ENCODE results near the gene CRYBG2. TPM values are rescaled to one million over a fixed set of nuclear protein-coding genes. Genes with fewer than 3 reads are reported as not detected.
"Not testable (repeated sequence)": the region's sequence is repeated elsewhere in the genome, so short reads cannot be mapped to it uniquely, and the experiment has no call there.

Gene CRYBG2
- total RNA-seq, 2 experiments from 2014 or later, result 1.3 to 1.4 TPM

GRCh38 chr1:26373789-26374188 is 19.9 kb upstream of the CRYBG2 start:
- intact Hi-C loops (cut with DNase I, micrococcal nuclease), result loop anchor here in 1 of 2 experiments (2.0 kb wide), 1 partner anchor 35 kb away; no protein-coding TSS in a partner anchor
- peak overlapping the region in 1 of 2 donors; percentile 52 for H3K27ac ChIP-seq (ENCODE audit: low read depth in 1 of 2, low read length in 2 of 2)
- Mint-ChIP-seq H3K4me1 (ENCODE audit: low read depth) (peaks cover 88% of the 10 kb centered on the region), H3K27me3 (no peaks in the 10 kb centered on the region), H3K27ac (peak overlapping the region; percentile 92), H3K9me3 (peaks cover 5% of the 10 kb centered on the region), H3K36me3 (ENCODE audit: low read depth) (no peaks in the 10 kb centered on the region), H3K4me3 (peak overlapping the region; percentile 77)
- peaks cover 99% of the 10 kb centered on the region for H3K4me1 ChIP-seq (ENCODE audit: insufficient read depth, low read length)
- no peaks in the 10 kb centered on the region for H3K36me3 ChIP-seq (ENCODE audit: insufficient read depth, low read length)
- ATAC-seq (ENCODE audit: poor library complexity), result no peak
- DNase-seq, result no peak
- CTCF ChIA-PET, result interaction anchor here (1.2 to 3.9 kb wide), 7 partner anchors 10 to 139 kb away, joined by 4 to 22 read pairs (median 5); partner anchors contain the start of gene CEP85
- POLR2A ChIA-PET, result interaction anchor here (1.1 to 2.2 kb wide), 7 partner anchors 8 to 89 kb away, joined by 3 to 9 read pairs (median 4); no protein-coding TSS in a partner anchor
- no peaks in the 10 kb centered on the region for H3K27me3 ChIP-seq (ENCODE audit: control insufficient read depth in 1 of 2, insufficient read depth in 2 of 2, low read length in 2 of 2)
- no peak for TF ChIP-seq CTCF (IDR thresholded peaks at IDR 0.05)
- no peak overlapping the region for H3K4me3 ChIP-seq (ENCODE audit: low read length)
- H3K9me3 ChIP-seq (ENCODE audit: control insufficient read depth in 1 of 2, insufficient read depth in 1 of 2, low read length in 2 of 2), result no peaks in the 10 kb centered on the region

- ChIA-PET CTCF (interaction anchor here (1.2 to 3.9 kb wide), 5 partner anchors 9 to 139 kb away, joined by 4 to 22 read pairs (median 4); partner anchors contain the start of gene CEP85), POLR2A (interaction anchor here (1.1 to 2.2 kb wide), 6 partner anchors 9 to 88 kb away, joined by 3 to 9 read pairs (median 4); no protein-coding TSS in a partner anchor)
- Mint-ChIP-seq H3K9me3 (peaks cover 5% of the 10 kb centered on the region), H3K27me3 (no peaks in the 10 kb centered on the region), H3K36me3 (ENCODE audit: low read depth) (no peaks in the 10 kb centered on the region), H3K27ac (peak overlapping the region; percentile 92), H3K4me1 (ENCODE audit: low read depth) (peaks cover 87% of the 10 kb centered on the region), H3K4me3 (peak overlapping the region; percentile 77)
- DNase-seq (peak in 13 of 14 experiments; percentile 14 to 80 (median 38)), ATAC-seq (ENCODE audit: poor library complexity) (peak; percentile 38)
- no peaks in the 10 kb centered on the region for H3K9me3 ChIP-seq (ENCODE audit: control insufficient read depth in 1 of 2, insufficient read depth in 1 of 2, low read length in 2 of 2)
- no peak for TF ChIP-seq CTCF (IDR thresholded peaks at IDR 0.05)
- intact Hi-C loops (cut with DNase I, micrococcal nuclease), result no loop called here
- H3K4me1 ChIP-seq (ENCODE audit: insufficient read depth, low read length), result peaks cover 99% of the 10 kb centered on the region
- peak overlapping the region; percentile 36 to 52 for H3K27ac ChIP-seq (ENCODE audit: low read depth in 1 of 2, low read length in 2 of 2)
- H3K4me3 ChIP-seq (ENCODE audit: low read length), result no peak overlapping the region
- H3K27me3 ChIP-seq (ENCODE audit: control insufficient read depth in 1 of 2, insufficient read depth in 2 of 2, low read length in 2 of 2), result no peaks in the 10 kb centered on the region
- no peaks in the 10 kb centered on the region for H3K36me3 ChIP-seq (ENCODE audit: insufficient read depth, low read length)
Observed at GRCh38 chr1:26373281-26373680, 19.4 kb upstream of the CRYBG2 start.

DNA sequence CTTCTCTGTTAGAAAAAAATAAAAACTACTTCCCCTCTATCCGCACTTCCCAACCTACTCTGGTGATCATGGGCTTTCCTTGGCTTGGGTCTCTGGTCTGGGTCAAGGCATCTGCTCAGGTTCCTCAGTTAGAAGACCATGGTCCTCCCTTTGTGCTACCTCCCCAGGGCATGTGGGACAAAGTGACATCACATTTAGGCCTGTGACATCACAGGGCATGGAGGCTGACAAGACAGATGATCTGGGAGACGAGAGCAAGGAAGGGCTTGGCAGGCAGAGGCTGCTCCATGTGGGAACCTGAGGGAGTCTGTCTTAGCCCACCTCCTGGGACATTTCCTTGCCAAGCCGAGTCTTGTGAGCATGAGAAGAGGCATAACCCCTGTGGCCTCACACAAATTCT is 18.7 kb upstream of the CRYBG2 start, which contains the start of gene ZNF683:
Gene ZNF683, minus strand, starts transcription at position 140 of the 400 bp plus-strand sequence. CDS start 4,179 bp downstream, outside the sequence.
- DNase-seq; H3K9me3 ChIP-seq (ENCODE audit: control insufficient read depth in 1 of 2, insufficient read depth in 1 of 2, low read length in 2 of 2); intact Hi-C loops (cut with DNase I, micrococcal nuclease): not testable (repeated sequence)

More for the DNA sequence above, 18.7 kb upstream of the CRYBG2 start, which contains the start of gene ZNF683:
- peak within 1 kb of the TSS; percentile 36 to 52 for H3K27ac ChIP-seq (ENCODE audit: low read depth in 1 of 2, low read length in 2 of 2)
- not testable (repeated sequence) for H3K4me3 ChIP-seq (ENCODE audit: low read length); H3K36me3 Mint-ChIP-seq (ENCODE audit: low read depth); H3K27me3 ChIP-seq (ENCODE audit: control insufficient read depth in 1 of 2, insufficient read depth in 2 of 2, low read length in 2 of 2); H3K27me3 Mint-ChIP-seq; H3K36me3 ChIP-seq (ENCODE audit: insufficient read depth, low read length); ATAC-seq (ENCODE audit: poor library complexity); H3K9me3 Mint-ChIP-seq
- Mint-ChIP-seq H3K4me3 (peak within 1 kb of the TSS; percentile 77), H3K27ac (peak within 1 kb of the TSS; percentile 92), H3K4me1 (ENCODE audit: low read depth) (peaks cover 80% of the 10 kb centered on the region)
- ChIA-PET POLR2A (interaction anchor here (1.0 to 2.2 kb wide), 4 partner anchors 8 to 55 kb away, joined by 3 to 9 read pairs (median 6); partner anchors contain the start of gene CD52), CTCF (interaction anchor here (1.2 to 3.9 kb wide), 4 partner anchors 9 to 51 kb away, joined by 4 to 22 read pairs (median 4); no protein-coding TSS in a partner anchor)
- peaks cover 99% of the 10 kb centered on the region for H3K4me1 ChIP-seq (ENCODE audit: insufficient read depth, low read length)

Measured in CD4-positive, alpha-beta T cell (primary cell).